Measurements from ENCODE around the gene ACAA2.

ACAA2 gene

GRCh38 chr18:49813319-49814146, at the start of gene ACAA2:
Gene ACAA2 (minus strand): TSS chr18:49813533. CDS start chr18:49813484, 49 bp downstream.
- no peak for FAIRE-seq

- FAIRE-seq: no peak
Observed at GRCh38 chr18:49862656-49863385, 49.5 kb upstream of the ACAA2 start.

- FAIRE-seq: no peak
Observed at GRCh38 chr18:49861659-49862058, 48.3 kb upstream of the ACAA2 start.

GRCh38 chr18:49859725-49860124, 46.4 kb upstream of the ACAA2 start:
- FAIRE-seq: no peak

- FAIRE-seq: no peak
Observed at GRCh38 chr18:49859021-49859359, 45.7 kb upstream of the ACAA2 start.

GRCh38 chr18:49858309-49859020, 45.1 kb upstream of the ACAA2 start:
- no peak for FAIRE-seq

- FAIRE-seq: no peak
Observed at GRCh38 chr18:49857708-49858107, 44.4 kb upstream of the ACAA2 start.

GRCh38 chr18:49856496-49856895, 43.2 kb upstream of the ACAA2 start:
- no peak for FAIRE-seq

GRCh38 chr18:49855711-49856415, 42.5 kb upstream of the ACAA2 start:
- FAIRE-seq: no peak

- FAIRE-seq: no peak
Observed at GRCh38 chr18:49854681-49855080, 41.3 kb upstream of the ACAA2 start.

- no peak for FAIRE-seq
Observed at GRCh38 chr18:49853436-49853835, 40.1 kb upstream of the ACAA2 start.

- FAIRE-seq: no peak
Observed at GRCh38 chr18:49853011-49853410, 39.7 kb upstream of the ACAA2 start.

- no peak for FAIRE-seq
Observed at GRCh38 chr18:49851624-49852023, 38.3 kb upstream of the ACAA2 start.

GRCh38 chr18:49850636-49851035, 37.3 kb upstream of the ACAA2 start:
- FAIRE-seq: no peak

- FAIRE-seq: no peak
Observed at GRCh38 chr18:49849331-49850217, 36.2 kb upstream of the ACAA2 start.

- no peak for FAIRE-seq
Observed at GRCh38 chr18:49848115-49848514, 34.8 kb upstream of the ACAA2 start.

GRCh38 chr18:49847524-49847923, 34.2 kb upstream of the ACAA2 start:
- FAIRE-seq: no peak

GRCh38 chr18:49846718-49847470, 33.6 kb upstream of the ACAA2 start:
- no peak for FAIRE-seq

- no peak for FAIRE-seq
Observed at GRCh38 chr18:49846361-49846662, 33.0 kb upstream of the ACAA2 start.

- no peak for FAIRE-seq
Observed at GRCh38 chr18:49845629-49846360, 32.5 kb upstream of the ACAA2 start.

- FAIRE-seq: no peak
Observed at GRCh38 chr18:49844903-49845302, 31.6 kb upstream of the ACAA2 start.
